Ascending aorta (tissue), 2 donors: Measurements from ENCODE around the gene ADGRL3. TPM values are rescaled to one million over a fixed set of nuclear protein-coding genes. Genes with fewer than 3 reads are reported as not detected.

ENCODE experiments used
- DNase-seq, 2 donors: peaks; one replicate each; pipeline ENCODE4 v3.0.0-alpha.2; 2019; ENCODE audit warnings: low spot score in 2 of 2
- H3K27ac ChIP-seq, 2 donors: fragments of 200-600 bp; sonication (generic); one replicate each; pipeline ENCODE4 v1.5.1; 2016 to 2017; ENCODE audit warnings: mild to moderate bottlenecking in 1 of 2
- H3K27me3 ChIP-seq: fragments of 200-600 bp; sonication (generic); one replicate; pipeline ENCODE4 v1.5.1; 2017
- H3K36me3 ChIP-seq, 2 donors: fragments of 200-600 bp; sonication (generic); one replicate each; pipeline ENCODE4 v1.5.1; 2016
- H3K4me1 ChIP-seq, 2 donors: fragments of 200-600 bp; sonication (generic); one replicate each; pipeline ENCODE4 v1.5.1; 2016 to 2017; ENCODE audit warnings: mild to moderate bottlenecking in 1 of 2
- H3K4me3 ChIP-seq, 2 donors: fragments of 200-600 bp; sonication (generic); one replicate each; pipeline ENCODE4 v1.5.1; 2016 to 2017; ENCODE audit warnings: mild to moderate bottlenecking in 1 of 2
- H3K9me3 ChIP-seq, 2 donors: fragments of 200-600 bp; sonication (generic); one replicate each; pipeline ENCODE4 v1.5.1; 2016
- intact Hi-C: fragments of 100-400 bp; cut with DNase I; formaldehyde crosslinking; loops from one replicate; pipeline ENCODE4 v1.15.1; 2023
- total RNA-seq: library from RNA; depleted of rRNA; stranded (reverse); fragments of >200 nt; gene quantifications from one replicate; pipeline ENCODE4 v1.1.0, GENCODE V29; 2016
- TF ChIP-seq, protein P1 (sequence below), 3 experiments: fragments of 200-600 bp in 2 of 3; fragments of 450-650 bp in 1 of 3; sonication (generic) in 2 of 3; IDR thresholded peaks; one replicate each; pipeline ENCODE4 v1.5.1; 2016 to 2019; ENCODE audit warnings: antibody characterized with exemption in 3 of 3, mild to moderate bottlenecking in 1 of 3, moderate library complexity in 1 of 3

Gene ADGRL3
- total RNA-seq, 1 donor from 2014 or later: 22.2 TPM

DNA sequence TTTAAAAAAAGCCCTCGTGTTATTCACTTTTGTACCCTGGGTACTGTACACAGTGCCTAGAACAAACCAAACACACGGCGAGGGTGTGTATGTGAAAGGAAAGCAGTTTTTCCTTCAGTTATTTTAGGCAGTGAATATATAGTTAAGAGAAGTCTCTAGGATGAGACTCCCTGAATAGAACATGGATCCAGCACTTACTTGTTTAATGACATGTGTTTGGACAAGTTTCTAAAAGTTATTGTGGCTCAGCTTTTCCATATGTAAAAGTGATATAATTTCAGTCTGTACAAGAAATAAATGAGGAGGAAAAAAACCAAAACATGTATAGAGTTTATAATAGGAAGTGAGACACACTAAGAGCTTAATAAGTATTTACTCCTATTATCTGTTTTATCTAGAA, 273.2 kb downstream of the ADGRL3 start:
- Histone ChIP-seq H3K27ac (no peak overlapping the region), H3K4me3 (no peak overlapping the region), H3K27me3 (no peaks in the 10 kb centered on the region), H3K36me3 (no peaks in the 10 kb centered on the region), H3K9me3 (no peaks in the 10 kb centered on the region), H3K4me1 (no peaks in the 10 kb centered on the region)
- intact Hi-C loops: no loop called here
- TF ChIP-seq, protein P1, sequence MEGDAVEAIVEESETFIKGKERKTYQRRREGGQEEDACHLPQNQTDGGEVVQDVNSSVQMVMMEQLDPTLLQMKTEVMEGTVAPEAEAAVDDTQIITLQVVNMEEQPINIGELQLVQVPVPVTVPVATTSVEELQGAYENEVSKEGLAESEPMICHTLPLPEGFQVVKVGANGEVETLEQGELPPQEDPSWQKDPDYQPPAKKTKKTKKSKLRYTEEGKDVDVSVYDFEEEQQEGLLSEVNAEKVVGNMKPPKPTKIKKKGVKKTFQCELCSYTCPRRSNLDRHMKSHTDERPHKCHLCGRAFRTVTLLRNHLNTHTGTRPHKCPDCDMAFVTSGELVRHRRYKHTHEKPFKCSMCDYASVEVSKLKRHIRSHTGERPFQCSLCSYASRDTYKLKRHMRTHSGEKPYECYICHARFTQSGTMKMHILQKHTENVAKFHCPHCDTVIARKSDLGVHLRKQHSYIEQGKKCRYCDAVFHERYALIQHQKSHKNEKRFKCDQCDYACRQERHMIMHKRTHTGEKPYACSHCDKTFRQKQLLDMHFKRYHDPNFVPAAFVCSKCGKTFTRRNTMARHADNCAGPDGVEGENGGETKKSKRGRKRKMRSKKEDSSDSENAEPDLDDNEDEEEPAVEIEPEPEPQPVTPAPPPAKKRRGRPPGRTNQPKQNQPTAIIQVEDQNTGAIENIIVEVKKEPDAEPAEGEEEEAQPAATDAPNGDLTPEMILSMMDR (IDR thresholded peaks at IDR 0.05): no peak
- DNase-seq: no peak

DNA sequence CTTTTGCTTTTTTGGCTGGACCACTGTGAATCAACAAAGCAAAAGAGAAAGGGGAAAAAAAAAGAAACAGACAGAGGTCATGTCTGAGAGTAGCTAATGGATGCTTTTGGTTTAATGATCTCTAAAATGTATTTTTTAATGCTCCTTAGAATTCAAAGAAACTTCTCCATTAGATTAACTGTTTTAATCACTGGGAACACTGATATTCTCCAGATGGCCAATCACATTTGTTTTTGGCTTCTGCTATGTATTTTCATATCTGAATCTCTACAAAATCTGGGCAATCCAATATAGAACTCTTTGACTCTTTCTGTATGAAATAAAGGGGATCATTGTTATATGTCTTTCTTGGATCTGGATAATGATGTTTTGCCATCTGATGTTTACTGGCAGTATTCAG, 278.2 kb downstream of the ADGRL3 start:
- Histone ChIP-seq H3K9me3 (no peaks in the 10 kb centered on the region), H3K27ac (no peak overlapping the region), H3K4me3 (no peak overlapping the region), H3K4me1 (no peaks in the 10 kb centered on the region), H3K27me3 (no peaks in the 10 kb centered on the region), H3K36me3 (no peaks in the 10 kb centered on the region)
- no peak for DNase-seq
- TF ChIP-seq, protein P1 (IDR thresholded peaks at IDR 0.05): no peak
- intact Hi-C loops: no loop called here

DNA sequence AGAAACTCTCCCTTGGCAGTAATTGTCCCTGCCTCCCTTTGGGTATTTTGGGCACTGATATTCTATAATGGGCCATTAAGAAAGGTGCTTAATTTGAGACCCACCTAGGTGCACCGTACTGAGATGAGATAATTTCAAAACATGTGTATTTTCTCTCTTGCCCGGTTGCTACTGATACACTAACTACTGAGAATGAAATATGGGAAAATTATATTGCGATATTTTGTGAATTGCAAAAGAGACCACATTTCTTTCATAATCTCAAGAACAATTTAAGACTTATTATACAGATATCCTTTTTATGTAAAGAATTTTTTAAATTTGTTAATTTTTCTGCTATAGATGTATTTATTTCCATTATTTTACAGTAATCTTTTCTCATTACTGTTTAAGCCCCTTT, 284.9 kb downstream of the ADGRL3 start:
- Histone ChIP-seq H3K36me3 (no peaks in the 10 kb centered on the region), H3K27ac (no peak overlapping the region), H3K4me1 (no peaks in the 10 kb centered on the region), H3K27me3 (no peaks in the 10 kb centered on the region), H3K4me3 (no peak overlapping the region), H3K9me3 (no peaks in the 10 kb centered on the region)
- TF ChIP-seq, protein P1 (IDR thresholded peaks at IDR 0.05): no peak
- no peak for DNase-seq
- intact Hi-C loops: no loop called here

GRCh38 chr4:61489927-61490326, 289.8 kb downstream of the ADGRL3 start:
- no peaks in the 10 kb centered on the region for H3K9me3 ChIP-seq
- no peak overlapping the region for H3K27ac ChIP-seq
- no peak for DNase-seq
- no peak overlapping the region for H3K4me3 ChIP-seq
- intact Hi-C loops: no loop called here
- TF ChIP-seq, protein P1 (IDR thresholded peaks at IDR 0.05): no peak
- H3K36me3 ChIP-seq: no peaks in the 10 kb centered on the region
- H3K27me3 ChIP-seq: no peaks in the 10 kb centered on the region
- no peaks in the 10 kb centered on the region for H3K4me1 ChIP-seq

DNA sequence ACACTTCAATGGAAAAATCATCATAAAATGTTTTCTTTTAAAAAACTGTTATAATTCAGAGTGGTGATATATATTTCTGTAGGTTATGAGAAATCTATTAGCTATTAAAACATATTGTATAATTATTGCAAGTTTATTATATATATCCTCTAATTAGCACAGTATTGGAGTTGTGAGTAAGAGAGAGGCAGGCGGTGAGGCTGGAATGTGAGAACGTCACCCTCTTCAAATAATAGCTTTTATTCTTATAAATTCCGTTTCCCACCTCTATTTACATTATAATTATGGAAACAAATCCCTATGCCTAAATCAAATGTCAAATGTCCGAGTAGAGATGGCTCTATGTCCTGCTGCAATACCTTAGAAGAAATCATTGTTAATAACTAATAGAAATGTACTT, 292.9 kb downstream of the ADGRL3 start:
- DNase-seq: no peak
- H3K9me3 ChIP-seq: no peaks in the 10 kb centered on the region
- H3K36me3 ChIP-seq: no peaks in the 10 kb centered on the region
- H3K27ac ChIP-seq: no peak overlapping the region
- H3K27me3 ChIP-seq: no peaks in the 10 kb centered on the region
- TF ChIP-seq, protein P1 (IDR thresholded peaks at IDR 0.05): no peak
- intact Hi-C loops: no loop called here
- H3K4me3 ChIP-seq: no peak overlapping the region
- no peaks in the 10 kb centered on the region for H3K4me1 ChIP-seq

GRCh38 chr4:61493470-61493869, 293.3 kb downstream of the ADGRL3 start:
- H3K27ac ChIP-seq: no peak overlapping the region
- no peaks in the 10 kb centered on the region for H3K4me1 ChIP-seq
- no peaks in the 10 kb centered on the region for H3K27me3 ChIP-seq
- H3K9me3 ChIP-seq: no peaks in the 10 kb centered on the region
- no peaks in the 10 kb centered on the region for H3K36me3 ChIP-seq
- no peak overlapping the region for H3K4me3 ChIP-seq
- TF ChIP-seq, protein P1 (IDR thresholded peaks at IDR 0.05): no peak
- intact Hi-C loops: no loop called here
- no peak for DNase-seq
